HG03575 (cell line): ENCODE measurements around the gene COX4I1.
"Not testable (repeated sequence)": the region's sequence is repeated elsewhere in the genome, so short reads cannot be mapped to it uniquely, and the experiment has no call there.

Experiments
- ATAC-seq: cut with Tn5 transposase; IDR thresholded peaks from one replicate; pipeline ENCODE4 v1.9.1; 2021; ENCODE audit not compliant: unreplicated experiment, insufficient number of reproducible peaks, low FRiP score; ENCODE audit errors: extremely low read depth

The COX4I1 gene

GRCh38 chr16:85796152-85796551 is 3.3 kb upstream of the COX4I1 start:
- no peak for ATAC-seq

GRCh38 chr16:85796599-85796998 is 2.9 kb upstream of the COX4I1 start:
- no peak for ATAC-seq

DNA sequence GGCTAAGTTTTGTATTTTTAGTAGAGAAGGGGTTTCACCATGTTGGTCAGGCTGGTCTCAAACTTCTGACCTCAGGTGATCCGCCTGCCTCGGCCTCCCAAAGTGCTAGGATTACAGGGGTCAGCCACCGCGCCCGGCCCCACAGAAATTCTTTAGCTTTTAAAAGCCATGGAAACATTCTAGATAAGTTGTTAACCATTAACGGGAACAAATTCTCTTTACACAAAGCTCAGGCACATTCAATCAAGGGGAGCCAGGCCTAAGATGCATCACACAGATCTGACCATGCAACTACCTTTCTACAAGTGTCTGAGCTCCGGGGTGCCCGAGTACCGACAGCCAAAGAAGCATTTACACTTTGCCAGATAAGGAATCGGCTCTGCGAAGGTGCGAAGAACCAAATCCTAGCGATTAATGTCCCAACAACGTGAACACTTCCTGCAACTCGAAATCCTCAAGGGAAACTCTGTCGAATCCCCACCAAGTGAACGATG is 1.2 kb upstream of the COX4I1 start:
- no peak for ATAC-seq

DNA sequence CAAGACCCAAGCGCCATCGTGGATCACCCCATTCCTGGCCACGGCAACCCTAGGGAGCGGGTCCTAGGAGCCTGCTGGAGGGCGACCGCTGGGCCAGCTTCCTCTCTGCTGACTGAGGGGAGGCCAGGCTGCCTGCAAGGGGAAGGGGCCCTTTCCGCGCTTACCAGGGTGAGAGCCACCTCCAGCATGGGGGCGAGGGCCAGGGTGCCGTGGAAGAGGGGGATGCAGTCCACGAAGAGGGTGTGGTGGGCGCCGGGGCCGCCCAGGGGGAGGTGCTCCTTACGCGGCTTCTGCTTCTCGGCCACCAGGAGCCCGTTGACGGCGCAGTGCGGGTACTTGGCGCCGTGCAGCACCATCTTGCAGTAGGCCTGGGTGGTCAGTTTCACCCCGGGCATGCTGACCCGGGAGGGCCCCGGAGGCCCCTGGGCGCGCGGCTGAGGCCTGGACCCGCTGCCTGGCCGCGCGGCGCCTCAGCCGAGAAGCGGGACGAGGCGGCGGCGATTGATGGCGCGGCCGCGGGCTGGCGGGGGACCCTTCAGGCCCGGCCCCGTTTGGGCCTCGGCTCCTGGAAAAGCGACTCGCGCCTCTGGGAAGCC is 496 bp upstream of the COX4I1 start:
- no peak for ATAC-seq

DNA sequence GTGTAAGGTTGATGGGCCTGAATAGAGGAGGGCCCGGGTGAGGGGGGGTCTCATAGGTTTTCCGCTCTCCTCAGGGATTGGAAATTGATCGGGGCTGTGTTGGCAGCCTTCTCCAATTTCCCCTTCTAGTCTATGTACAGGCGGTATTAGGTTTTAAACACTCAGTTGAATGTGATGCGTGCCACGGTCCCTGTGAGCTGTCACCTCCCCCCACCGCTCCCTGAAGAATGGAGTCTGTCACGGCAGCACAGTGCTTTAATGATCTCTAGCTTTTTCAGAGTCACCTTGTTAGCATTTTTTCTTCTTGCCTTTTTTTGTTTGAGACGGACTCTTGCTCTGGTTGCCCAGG is 800 bp downstream of the COX4I1 start:
- ATAC-seq, result no peak

DNA sequence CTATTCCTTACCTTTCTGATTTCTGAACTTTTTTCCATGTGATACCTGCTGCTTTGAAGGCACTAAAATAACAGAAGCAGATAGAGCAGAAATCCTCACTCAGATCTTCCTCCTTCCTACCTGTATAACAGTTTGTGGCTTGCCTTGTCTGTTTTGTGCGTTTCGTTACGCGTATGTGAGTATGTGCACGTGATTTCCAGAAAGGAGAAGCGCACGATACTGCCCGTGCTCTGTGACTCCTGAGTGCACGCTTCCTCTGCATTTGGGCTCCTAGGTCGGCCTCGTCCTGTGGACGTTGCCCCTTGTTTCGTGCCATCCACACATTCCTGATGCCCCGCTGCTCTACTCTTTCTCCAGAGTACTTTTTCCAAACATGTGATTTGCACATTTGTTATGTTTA is 4.1 kb downstream of the COX4I1 start:
- ATAC-seq, result no peak

DNA sequence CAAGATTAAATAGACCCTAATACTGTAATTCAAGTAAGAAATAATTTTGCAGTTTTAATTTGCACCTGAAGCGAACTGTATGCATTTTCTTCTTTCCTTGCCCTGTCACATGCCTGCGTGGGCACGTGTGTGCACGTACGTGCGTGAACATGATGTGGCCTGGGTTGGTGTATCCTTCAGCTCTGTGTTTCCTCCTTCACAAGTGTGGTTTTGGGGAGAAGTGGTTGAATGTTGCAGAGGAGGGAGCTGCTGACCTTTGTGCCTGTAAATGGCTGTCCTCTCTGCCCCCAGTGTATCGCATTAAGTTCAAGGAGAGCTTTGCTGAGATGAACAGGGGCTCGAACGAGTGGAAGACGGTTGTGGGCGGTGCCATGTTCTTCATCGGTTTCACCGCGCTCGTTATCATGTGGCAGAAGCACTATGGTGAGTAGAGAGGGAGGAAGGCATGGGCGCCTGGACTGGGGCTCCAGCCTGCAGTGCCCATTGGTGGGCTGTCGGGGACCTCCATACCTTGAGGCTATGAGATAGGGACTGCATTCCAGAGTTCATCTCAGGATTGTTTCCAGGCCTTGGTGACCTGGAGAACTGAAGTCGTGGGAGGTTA is 6.0 kb downstream of the COX4I1 start:
- ATAC-seq, result no peak

- ATAC-seq, result no peak
These were observed 7.0 kb downstream of the COX4I1 start for GRCh38 chr16:85806539-85806938.

GRCh38 chr16:85807340-85807739 is 7.8 kb downstream of the COX4I1 start:
- ATAC-seq, result not testable (repeated sequence)

GRCh38 chr16:85808104-85808503 is 8.6 kb downstream of the COX4I1 start:
- not testable (repeated sequence) for ATAC-seq

GRCh38 chr16:85808926-85809325 is 9.4 kb downstream of the COX4I1 start:
- ATAC-seq, result no peak

- no peak for ATAC-seq
These were observed 10.2 kb downstream of the COX4I1 start for GRCh38 chr16:85809645-85810044.

DNA sequence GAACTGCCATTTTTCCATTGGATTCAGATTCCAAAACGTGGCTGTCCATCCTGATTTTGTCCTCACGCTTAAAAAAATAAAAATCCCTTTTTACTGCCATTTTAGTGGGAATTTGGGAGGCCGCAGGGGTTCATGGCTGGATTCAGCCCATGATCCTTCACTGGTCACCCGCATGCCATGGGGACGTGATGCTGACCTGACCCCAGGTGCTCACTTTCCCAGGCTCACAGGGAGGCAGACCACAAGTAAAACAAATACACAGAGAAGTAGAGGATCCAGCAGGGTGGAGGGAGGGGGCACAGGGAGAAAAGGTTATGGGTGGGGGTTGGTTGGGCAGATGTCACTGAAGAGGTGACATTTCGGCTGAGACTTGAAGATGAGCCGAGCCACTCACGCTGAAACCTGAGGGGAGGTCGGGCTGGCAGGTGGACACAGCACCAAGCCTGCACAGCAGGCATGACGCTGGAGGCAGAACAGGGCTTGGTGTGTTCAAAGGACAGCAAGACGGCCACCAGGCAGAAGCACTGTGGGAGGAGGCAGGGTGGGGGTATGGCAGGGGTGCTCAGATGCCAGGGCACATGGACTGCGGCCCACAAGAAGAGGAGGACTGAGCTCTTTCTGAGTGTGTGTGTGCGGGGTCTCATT is 10.7 kb downstream of the COX4I1 start:
- no peak for ATAC-seq

DNA sequence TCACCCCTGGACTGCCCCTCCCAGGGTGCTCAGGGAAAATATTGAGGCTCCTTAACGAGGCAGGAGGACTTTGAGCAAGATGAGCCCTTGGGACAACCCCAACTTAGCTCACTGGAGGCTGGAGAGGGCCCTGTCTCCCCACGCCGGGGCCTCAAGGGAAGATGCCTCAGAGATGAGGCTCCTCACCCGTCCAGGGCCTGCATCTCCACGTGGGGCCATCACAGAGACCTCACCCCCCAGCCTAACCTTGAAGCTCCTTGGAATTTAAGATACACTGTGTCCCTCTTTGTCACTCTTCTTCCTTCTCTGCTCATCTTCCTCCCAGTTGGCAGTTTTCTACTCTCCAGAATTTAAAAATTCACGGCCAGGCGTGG is 11.2 kb downstream of the COX4I1 start:
- no peak for ATAC-seq

- no peak for ATAC-seq
These were observed 12.7 kb downstream of the COX4I1 start for GRCh38 chr16:85812031-85812807.

- ATAC-seq, result no peak
These were observed 13.6 kb downstream of the COX4I1 start for GRCh38 chr16:85812811-85813700.

GRCh38 chr16:85816159-85816558 is 16.7 kb downstream of the COX4I1 start:
- ATAC-seq, result no peak

GRCh38 chr16:85817195-85817594 is 17.7 kb downstream of the COX4I1 start:
- ATAC-seq, result not testable (repeated sequence)

DNA sequence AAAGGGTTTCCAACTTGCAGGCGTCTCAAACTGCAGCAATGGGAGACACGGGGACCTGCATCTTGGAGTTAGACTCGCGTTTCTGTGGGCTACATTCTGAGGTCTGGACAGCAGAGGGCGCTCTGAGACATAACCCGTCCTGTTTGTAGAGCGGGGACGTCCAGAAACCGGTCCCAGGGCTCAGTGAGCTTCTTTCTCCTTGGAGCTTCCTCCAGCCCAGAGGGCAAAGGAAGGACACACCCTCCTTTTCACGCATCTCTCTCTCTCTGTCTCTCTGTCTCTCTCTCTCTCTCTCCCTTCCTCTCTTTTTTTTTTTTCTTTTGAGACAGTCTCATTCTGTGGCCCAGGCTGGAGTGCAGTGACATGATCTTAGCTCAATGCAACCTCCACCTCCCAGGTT is 19.8 kb downstream of the COX4I1 start:
- ATAC-seq, result no peak
